ENCODE results near the gene CLIC3.
A peak's percentile ranks its signal among the peaks of the same experiment; 100 is the strongest.

The CLIC3 gene

DNA sequence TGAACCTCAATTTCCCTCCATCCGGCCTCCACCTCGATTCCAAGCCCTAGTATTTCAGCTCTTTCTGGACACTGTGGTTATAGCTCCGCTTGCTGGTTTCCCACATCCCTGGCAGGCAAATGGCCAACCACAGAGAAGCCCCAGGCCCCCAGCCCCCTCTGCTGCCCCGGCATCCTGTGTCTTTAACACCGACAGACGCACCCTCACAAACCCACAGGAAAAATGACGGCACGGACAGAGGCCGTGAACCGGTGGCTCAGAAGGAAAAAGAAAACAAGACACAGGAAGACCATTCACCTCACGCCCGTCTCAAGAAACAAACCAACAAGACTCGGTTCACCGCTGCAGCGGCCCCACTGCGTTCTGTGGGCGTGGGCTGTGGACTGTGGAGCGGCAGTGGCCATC, 1.5 kb upstream of the CLIC3 start:
- peak; percentile 47 to 55 for DNase-seq

DNA sequence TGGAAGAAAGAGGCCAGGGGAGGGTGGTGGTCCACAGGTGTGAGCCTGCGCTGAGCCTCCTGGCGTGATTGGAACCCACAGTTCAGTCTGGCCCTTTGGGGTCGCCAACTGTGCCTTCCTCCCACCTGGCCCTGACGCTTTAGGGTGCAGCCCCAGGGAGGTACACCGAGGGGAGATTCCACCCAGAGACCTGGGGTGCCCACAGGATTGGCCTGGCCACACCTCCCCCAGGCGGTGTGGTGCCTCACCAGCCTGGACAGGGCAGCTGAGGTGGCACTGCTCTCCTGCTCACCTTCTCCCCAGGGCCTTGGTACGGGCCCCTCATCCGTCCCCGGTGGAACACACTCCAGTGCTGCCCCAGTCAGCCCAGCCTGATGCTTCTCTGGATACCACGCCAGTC, 1.0 kb upstream of the CLIC3 start:
- no peak for DNase-seq

DNA sequence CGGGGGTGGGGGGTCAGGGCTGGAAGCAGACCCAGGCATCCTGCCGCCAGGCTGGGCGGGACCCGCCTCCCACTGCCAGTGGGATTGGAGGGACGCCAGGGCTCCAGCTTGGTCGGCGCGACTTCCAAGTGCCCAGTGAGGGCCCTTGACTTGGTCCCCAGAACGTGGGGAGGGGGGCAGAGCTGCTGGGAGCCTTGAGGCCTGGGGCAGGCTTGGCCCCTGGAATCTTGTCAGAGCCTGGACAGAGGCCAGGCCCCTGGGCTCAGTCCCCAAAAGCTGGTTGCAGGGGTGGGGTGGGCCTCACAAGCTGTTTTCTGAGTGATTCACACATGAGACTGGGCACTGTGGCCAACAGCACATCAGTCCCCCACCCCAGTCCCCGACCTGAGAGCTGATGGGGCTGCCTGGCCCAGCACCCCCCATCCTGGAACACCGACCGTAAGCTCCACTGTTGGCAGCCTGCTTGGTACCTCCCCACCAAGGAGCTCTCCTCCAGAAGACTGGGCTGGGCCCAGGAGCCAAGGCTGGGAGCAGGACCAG, 526 bp downstream of the CLIC3 start:
- no peak for DNase-seq

DNA sequence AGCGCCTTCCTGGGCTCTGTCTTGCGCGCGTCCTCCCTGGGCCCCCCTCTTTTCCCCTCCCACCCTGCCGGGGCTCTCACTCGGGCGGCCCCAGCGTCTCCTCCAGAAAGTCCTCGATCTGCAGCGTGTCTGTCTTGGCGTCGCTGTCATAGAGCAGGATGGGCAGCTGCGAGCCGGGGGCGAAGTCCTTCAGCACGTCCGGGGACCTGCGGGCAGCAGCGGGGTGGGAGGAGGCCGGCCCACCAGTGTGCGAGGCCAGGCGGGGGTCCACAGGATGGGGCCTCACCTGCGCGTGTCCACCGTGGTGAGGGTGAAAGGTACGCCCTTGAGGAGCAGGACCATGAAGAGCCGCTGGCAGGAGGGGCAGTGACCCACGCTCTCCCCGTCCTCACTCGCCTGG, 1.0 kb downstream of the CLIC3 start:
- no peak for DNase-seq

DNA sequence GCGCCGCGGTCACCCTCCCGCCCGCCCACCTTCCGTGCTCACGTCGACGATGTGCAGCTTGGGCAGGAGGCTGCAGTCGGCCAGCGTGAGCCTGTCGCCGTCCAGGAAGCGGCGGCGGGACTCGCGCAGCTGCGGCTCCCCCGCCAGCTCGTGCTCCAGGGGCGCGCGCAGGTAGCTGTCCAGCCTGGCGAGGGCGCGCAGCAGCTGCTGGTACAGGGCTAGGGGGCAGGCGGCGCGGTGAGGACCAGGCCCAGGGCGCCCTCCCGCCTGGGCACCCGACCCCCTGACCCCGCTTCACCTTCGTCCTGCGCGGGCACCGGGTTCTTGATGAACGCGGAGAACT, 1.5 kb downstream of the CLIC3 start:
- no peak for DNase-seq

DNA sequence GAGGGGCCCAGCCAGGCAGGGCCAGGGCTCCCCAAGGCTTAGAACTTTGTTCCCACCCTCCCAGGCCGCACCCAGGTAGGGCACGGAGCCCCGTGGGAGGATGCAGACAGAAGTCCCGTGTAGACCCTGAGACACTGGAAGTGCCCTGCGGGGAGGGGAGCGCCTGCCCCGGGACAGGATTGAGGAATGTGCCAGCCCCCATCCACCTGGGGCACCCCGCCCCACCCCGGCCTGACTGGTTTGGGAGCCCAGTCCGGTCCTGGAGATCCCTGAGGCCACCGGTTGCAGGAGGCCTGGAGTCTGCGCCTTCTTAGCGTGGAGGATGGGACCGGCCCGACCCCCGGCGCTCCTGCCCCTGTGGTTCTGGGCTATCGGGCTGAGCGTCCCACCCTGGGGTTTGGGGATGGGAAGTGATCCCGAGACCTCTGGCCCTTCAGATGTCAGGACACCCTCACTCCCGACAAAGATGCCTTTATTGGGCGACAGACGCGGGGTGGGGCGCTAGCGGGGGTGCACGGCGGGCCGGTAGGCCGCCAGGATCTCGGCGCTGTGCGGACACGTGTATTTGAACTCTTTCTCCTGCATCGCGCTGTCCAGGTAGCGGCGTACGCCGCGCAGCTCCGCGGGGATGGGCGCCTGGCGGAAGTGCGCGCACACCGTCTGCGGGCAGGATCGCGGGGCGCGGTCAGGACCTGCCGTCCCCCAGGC, 2.0 kb downstream of the CLIC3 start:
- DNase-seq: no peak

DNA sequence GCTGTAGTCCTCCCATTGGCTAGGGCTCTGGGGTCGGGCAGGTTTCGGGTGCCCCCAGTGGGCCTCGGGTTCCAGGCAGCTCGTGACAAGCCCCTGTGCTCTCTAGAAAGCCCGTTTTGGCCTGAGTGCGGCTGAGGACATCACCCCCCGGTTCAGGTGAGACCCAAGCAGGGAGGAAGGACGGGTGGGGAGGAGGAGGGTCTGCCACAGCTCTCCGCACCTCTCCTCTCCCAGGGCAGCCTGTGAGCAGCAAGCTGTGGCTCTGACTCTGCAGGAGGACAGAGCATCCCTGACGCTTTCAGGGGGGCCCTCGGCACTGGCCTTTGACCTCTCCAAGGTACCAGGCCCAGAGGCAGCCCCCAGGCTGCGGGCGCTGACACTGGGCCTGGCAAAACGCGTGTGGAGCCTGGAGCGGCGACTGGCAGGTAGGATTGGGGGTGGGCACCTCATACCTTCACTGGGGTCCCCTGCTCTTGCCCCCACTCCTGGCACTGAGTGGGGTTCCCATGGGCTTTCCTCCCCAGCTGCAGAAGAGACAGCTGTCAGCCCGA, 3.5 kb downstream of the CLIC3 start:
- DNase-seq: no peak

DNA sequence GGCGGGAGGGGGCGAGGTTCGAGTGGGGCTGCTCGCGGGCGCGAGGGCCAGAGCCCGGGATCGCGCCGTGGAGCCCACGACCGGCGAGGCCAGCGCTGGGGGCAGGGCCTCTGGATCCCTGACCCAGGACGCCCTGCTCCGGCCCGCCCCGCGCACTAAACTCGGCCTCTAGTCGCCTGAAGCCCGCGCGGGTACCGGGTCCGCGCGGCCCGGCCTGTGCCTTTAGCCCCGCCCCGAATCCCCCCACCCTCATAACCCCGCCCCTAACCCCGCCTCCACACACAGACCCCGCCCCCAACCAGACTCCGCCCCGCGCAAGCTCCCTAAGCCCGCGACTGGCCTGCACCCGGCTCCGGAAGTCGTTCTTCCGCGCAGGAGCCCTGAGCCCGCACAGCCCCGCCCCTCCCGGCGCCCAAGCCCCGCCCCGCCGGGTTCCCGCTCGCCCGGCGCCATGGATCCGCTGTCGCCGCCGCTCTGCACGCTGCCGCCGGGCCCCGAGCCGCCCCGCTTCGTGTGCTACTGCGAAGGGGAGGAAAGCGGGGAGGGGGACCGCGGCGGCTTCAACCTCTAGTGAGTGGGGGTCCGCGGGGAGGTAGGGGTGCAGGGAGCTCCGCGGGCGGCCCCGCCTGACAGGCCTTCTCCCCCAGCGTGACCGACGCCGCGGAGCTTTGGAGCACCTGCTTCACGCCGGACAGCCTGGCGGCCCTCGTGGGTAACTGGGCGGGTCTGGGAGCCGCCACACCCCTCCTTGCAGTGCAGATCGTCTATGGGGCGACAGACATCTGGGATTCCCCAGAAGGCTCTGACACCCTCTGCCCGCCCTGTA, 4.2 kb downstream of the CLIC3 start, which contains the start of gene PAXX:
Gene PAXX (plus strand): TSS at position 430 of the 826 bp plus-strand sequence. CDS start 22 bp downstream, at position 452.
- peak; percentile 93 for DNase-seq

DNA sequence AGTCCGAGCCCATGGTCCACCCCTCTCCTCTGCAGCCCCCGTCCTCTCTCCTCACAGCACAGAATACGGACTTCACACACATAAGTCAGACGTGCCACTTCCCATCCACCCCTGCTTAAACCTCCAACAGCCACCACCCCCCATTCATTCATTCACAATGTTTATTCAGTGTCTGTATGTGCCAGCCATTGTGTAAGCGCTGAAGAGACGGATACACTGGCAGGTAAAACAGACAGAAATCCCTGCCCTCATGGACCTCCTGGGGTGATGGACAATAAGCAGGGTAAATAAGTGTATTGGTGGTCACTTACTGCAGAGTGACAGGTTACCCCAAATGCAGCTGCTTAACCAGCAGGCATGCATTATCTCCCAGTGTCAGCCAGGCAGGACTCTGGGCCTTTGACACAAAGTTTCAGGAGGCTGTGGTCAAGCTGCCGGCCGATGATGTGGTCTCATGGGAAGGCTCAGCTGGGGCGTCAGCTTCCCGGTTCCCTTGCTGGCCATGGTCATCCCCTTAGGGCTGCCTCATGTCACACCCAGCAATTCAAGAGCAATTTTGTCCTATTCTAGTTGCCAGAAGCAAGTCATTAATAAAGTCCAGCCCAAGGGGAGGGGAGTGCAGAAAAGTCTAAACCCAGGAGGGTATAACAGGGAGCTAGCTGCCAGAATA, 6.0 kb downstream of the CLIC3 start:
- DNase-seq: no peak

DNA sequence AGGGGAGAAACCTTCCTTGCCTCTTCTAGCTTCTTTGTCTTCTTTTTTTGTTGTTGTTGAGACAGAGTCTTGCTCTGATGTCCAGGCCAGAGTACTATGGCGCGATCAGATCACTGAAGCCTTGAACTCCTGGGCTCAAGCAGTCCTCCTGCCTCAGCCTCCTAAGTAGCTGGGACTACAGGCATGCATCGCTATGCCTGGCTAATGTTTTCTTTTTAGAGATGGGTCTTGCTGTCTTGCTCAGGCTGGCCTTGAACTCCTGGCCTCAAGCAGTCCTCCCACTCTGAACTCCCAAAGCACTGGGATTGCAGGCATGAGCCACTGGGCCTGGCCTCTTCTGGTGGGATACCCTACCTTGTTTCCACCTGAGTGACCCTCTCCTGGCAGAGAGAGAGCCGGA, 7.5 kb downstream of the CLIC3 start:
- no peak for DNase-seq

DNA sequence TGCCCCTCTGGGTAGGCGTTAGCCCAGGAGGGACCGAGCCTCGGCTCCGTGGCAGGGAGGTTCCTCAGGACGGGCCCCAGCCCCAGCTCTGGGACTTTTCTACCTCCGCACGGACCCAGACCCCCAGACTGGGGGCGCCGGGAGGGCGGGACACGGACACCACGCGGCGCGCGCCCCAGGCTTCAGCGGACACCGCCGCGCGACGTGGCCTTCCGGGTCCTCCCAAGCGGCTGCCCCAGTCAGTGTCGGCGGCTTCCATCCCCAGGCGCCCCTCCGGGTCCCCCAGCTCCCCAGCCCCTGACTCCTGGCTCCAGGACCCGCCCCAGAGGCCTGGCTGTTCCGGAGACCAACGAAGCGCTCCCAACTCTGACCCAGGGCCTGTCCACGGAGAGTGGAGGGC, 10.5 kb downstream of the CLIC3 start:
- no peak for DNase-seq

DNA sequence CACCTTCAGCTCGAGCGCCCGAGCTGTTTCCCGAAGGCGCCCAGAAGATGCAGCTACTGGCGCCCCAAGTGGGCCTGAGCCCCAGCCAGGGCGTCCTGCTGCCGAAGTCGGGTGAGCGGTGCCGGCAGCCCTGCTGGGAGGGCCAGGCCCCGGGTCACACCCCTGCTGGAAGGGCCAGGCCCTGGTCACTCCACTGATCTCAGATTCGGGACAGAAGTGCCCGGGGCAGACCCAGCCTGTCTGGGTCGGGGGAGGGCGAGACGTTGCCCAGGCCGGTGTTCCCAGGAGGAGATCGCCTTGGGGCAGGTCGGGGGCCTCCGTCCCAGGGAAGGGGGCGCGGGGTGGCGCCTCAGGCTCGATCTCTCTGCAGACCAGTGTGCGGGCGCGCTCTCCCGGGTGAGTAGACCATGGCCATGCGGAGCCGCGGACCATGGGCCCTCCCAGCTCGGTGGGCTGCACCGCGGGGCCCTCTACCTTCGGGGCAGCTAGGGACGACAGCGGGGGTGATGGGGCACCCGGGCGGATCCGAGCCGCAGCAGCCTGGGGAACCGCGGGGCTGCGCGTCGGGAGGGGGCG, 11.3 kb downstream of the CLIC3 start:
- no peak for DNase-seq

DNA sequence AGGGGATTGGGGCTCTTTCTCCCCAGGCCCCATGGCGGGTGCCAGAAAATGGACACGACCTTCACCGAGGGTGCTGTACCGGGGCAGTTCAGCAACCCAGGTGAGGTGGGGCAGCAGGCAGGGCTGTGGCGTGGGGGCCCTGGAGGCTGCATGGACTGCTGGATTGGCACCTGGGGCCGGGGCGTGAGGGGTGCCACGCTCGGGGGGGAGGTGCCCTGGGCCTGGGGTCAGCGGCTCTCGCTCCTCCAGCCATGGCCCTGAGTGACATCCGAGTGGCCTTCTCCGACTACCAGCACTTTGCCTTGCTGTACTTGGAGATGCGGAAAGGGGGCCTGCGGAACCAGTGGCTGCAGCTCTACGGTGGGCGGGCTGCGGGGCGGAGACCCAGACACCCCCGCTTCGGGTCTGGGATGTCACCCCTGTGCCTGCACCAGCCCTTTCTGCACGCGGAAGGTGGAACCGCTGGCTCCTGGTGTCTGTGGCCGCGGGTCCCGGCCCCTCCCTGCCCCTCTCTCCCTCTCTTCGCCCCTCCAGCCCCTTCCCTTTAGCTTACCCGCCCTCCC, 11.8 kb downstream of the CLIC3 start:
- DNase-seq: no peak

DNA sequence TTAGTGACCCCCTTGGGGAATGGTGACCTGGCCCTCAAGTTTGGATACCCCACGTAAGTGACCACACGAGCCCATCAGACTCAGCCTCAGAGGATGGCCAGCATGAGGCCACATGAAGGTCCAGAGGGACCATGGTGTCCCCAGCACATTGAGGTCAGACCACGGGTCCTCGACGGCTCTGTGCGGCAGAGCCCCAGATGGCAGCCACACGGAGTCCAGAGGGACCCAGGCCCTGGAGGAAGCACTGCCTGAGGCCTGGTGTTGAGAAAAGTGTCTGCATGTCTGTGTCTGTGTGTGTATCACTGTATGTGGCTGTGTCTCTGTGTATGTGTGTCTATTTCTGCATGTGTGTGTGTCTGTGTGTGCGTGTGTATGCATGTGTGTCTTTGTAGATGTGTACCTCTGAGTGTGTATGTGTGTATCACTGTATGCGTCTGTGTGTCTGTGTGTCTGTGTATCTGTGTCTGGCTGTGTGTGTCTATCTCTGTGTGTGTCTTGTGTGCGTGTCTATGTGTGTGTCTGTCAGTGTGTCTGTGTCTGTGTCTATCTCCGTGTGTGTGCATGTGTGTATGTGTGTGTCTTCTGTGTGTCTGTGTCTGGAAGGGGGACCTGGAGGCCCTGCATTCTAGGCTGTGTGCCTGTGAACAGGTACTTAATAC, 12.6 kb downstream of the CLIC3 start:
- DNase-seq: no peak

DNA sequence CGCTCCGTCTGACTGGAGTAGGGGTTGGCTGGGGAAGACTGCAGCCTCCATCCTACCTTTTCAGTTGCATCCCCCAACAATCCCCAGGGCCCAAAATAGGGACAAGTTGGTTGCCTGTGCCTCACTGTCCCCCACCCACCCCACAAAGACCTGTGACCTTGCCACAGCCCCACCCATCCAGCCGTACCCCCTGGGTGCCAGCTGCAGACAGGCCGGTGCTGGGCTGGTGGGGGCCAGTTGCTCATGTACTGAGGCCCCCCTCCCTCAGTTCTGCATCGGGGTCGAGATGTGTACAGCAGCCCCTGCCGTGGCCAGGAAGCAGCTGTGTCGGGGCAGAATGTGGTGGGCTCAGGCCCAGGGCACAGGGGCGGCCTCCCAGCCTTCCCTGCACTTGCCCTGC, 13.2 kb downstream of the CLIC3 start:
- no peak for DNase-seq

DNA sequence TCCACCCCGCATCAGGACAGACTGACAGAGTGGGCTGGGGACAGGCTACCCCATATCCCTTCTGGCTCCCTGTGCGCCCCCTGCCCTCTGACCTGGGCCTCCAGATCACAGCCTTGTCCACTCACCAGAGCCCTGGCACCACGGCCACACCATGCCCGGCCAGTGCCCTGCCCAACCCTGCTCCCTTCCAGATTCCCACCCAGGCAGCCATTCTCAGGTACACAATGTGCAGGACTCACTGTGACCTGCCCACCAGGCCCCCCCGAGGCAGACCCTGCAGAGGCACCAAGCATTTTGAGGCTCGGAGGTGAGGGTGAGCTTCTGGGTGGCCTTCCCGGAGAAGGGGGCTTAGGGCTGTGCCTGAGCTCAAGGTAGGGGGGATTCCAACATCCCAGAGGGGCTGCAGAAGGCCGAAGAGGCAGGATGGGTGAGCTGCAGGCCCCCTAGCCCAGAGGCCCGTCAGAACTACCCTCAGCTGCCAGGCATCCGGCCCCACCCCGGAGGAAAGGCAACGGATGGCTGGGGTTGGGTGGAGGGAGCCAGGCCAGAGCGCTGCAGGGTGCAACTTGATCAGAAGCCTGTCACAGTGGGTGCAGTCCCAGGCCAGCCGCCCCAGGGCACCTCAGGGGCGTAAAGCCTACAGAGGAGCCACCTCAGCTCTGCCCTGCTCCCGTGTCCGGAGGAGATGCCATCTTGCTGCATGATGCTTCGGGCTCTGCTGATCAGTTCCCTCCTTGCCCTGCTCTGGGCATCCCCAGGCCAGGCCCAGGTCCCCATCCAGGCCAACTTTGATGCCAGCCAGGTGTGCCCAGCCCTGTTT, 13.9 kb downstream of the CLIC3 start, which contains the start of gene LCNL1:
Gene LCNL1 (plus strand): TSS at position 762 of the 820 bp plus-strand sequence. CDS start 594 bp downstream, outside the sequence.
- DNase-seq: no peak

DNA sequence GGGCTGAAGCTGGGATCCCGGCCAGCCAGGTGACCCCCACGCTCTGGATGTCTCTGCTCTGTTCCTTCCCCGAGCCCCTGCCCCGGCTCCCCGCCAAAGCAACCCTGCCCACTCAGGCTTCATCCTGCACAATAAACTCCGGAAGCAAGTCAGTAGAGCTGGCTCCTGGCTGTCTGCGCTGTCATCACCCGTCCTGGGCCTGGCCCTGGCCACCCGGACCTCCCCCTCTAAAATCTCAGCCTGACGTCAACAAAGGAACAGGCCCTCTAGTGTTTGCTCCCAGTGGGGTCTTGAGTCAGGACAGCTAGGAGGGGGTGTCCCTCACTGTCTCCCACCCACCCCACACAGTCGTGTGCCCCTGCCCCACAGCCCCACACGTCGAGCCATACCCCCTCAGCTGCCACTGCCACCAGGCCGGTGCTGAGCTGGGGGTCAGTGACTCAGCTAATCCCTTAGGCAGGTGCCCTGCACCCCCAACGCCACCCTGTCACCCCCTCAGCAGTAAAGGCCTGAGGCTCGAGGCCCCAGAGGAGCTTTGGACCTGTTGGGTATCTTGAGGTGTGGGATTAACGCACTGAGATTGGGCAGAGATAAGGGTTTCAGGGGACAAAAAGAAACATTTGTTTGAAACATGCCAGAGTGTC, 14.7 kb downstream of the CLIC3 start:
- no peak for DNase-seq

DNA sequence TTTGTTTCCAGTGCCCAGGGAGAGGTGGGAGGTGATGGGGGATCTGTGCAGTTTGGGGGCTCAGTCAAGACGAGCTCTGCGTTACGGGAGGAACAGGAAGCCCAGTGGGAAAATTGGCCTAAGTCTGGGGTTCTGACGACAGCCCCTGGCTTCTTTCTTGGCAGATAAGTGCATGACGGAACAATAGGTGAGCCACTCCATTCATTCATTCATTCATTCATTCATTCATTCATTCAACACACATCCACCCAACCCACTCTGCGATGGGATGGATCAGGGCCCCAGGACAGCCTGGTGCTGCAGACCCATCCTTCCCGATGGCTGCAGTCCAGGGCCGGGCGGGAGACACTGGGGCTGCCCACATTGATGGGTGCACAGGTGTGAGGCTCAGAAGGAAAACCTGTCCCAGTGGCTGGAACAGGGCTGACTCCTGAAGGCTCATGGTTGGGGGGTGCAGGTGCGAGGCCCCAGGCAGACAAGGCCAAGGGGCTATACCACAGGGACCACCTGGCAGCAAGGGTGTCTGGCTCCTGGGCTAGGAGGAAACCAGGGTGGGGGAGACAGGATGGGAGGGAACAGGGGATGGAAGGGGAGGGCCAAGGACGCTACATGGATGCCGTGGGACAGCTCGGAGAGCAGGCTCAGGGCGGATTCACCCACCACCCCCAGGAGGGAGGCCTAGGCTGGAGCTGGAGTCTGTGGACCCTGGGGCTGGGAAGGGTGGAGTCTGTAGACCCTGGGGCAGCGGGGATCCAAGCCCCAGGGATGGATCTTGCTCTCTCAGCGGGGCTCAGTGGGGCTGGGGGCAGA, 15.5 kb downstream of the CLIC3 start:
- no peak for DNase-seq

DNA sequence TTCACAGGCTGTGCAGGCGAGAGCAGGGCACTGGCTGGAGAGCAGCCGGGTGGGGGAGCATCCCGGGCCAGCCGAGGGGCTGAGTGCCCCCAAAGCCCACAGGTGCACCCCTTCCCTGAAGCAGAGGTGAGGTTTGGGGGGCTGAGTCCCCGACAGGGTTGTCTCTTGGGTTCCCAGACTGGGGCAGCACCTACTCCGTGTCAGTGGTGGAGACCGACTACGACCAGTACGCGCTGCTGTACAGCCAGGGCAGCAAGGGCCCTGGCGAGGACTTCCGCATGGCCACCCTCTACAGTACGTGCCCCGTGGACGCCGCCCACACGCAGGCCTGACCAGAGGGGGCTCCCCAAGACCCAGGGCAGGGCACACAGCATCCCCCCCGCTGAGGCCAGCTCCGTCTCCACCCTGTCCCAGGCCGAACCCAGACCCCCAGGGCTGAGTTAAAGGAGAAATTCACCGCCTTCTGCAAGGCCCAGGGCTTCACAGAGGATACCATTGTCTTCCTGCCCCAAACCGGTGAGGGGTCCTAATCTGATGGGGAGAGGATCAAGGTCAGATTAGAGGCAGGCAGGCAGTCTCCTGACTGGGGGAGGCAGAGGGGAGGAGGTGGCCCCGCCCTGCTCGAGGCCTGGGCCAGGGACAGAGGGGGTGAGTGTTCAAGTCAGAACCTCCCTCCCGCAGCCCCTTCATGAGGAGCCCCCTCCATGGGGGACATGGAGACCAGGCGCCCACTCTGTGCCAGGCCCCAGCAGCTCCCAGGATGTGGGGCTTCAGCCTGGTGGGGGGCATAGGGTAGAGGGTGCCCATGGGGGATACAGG, 16.4 kb downstream of the CLIC3 start:
- no peak for DNase-seq

All from CD4-positive, alpha-beta T cell treated with Interleukin-4 for 1 hour (primary cell).